Left cardiac atrium (tissue), 4 donors: Measurements from ENCODE around the gene EMC10. TPM values are rescaled to one million over a fixed set of nuclear protein-coding genes. Genes with fewer than 3 reads are reported as not detected.
"Not testable (repeated sequence)": the region's sequence is repeated elsewhere in the genome, so short reads cannot be mapped to it uniquely, and the experiment has no call there.

Experiments used
- ATAC-seq, 2 donors: fragments of 200-7000 bp; cut with Tn5 transposase; one replicate each; pipeline ENCODE4 v1.9.1; 2020; ENCODE audit warnings: mild to moderate bottlenecking in 2 of 2, moderate library complexity in 2 of 2
- DNase-seq: peaks from one replicate; pipeline ENCODE4 v3.0.0-alpha.2; 2020
- intact Hi-C, 2 donors: fragments of 100-400 bp; cut with DNase I; formaldehyde crosslinking; loops; one replicate each; pipeline versions ENCODE4 v1.14.1 to v1.15.1; 2022 to 2023
- total RNA-seq, 2 donors: library from RNA; stranded (reverse); fragmentation: NEBNext Ultra II Directional; extraction: Animal tissue kit (Norgen Biotek cat#: 25700); gene quantifications; one replicate each; pipeline ENCODE4 v1.2.1, GENCODE V29; 2021
- donor health status: DM: no; HTN: yes; CAD: no.
- donor health status: DM: no; HTN: yes; CAD: no; lungs with severe emphysema.
- donor health status: DM: yes; HTN: yes; CAD: no.
- donor health status: Dilated cardiomyopathy.

The EMC10 gene
- total RNA-seq, 2 donors from 2014 or later: 82.3 to 96.9 TPM

- DNase-seq, intact Hi-C loops, ATAC-seq: not testable (repeated sequence)
These were observed 3.0 kb upstream of the EMC10 start for GRCh38 chr19:50473336-50473735.

DNA sequence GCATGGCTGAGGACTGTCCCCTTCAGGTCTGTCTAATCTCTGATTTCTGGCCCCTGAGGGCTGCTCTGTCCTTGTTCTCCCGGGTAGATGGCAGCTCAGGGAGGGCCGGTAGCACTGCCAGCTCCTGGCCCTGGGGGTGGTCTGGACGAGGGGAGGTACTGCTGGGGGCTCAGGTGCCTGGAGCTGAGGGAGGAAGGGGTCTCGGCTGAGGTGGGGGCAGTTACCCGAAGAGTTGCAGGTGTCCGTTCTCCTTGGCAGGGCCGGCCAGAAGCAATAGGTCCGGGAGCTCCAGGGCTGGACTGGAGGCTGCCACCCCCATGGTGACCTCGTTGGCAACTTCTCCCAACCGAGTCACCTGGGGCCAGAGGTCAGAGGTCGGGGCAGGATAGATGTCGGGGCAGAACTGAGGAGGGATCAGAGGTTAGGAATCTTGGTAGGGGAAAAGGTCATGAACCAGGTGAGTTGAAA is 1.2 kb upstream of the EMC10 start:
- ATAC-seq: no peak
- DNase-seq: no peak
- intact Hi-C loops: no loop called here

GRCh38 chr19:50475736-50476223 is 527 bp upstream of the EMC10 start:
- intact Hi-C loops: no loop called here
- DNase-seq: no peak
- ATAC-seq: no peak

- ATAC-seq: no peak
These were observed 566 bp downstream of the EMC10 start for GRCh38 chr19:50476907-50477238.

DNA sequence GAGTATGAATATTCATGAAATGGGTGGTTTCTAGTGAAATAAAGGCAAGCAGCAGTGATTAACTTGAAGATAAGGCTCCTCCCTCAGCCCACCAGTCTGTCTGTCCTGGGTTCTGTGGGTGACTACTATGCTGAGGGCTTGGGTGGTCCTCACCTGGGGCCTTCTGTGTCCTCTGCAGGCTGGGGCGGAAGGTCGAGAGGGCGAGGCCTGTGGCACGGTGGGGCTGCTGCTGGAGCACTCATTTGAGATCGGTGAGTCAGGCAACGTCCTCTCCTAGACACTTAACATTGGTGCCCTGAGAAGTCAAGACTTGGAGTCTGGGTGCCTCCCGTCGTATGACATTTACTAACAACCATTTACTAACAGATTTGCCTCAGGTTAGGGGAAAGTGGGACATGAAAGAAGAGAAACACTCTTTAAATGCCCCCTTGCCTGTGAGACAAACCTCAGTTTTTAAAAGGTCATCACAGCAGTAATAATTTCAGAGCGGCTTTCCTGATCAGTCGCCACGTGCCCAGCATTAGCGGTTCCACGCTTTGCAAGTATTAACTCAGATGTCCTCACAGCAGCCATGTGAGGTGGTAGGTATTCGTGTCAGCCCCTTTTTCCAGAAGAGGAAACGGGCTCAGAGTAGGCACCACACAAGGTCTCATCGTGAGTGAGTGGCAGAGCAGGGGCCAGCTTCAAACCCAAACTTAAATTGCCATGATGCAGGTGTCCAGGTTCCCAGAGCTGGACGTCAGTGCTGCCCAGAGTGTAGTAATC is 1.6 kb downstream of the EMC10 start:
- ATAC-seq (no peak), DNase-seq (no peak)
- intact Hi-C loops: no loop called here

More at GRCh38 chr19:50476907-50477238, 566 bp downstream of the EMC10 start:
- intact Hi-C loops: no loop called here
- no peak for DNase-seq

- DNase-seq (no peak), ATAC-seq (no peak)
- intact Hi-C loops: no loop called here
These were observed 2.8 kb downstream of the EMC10 start for GRCh38 chr19:50478901-50479715.

DNA sequence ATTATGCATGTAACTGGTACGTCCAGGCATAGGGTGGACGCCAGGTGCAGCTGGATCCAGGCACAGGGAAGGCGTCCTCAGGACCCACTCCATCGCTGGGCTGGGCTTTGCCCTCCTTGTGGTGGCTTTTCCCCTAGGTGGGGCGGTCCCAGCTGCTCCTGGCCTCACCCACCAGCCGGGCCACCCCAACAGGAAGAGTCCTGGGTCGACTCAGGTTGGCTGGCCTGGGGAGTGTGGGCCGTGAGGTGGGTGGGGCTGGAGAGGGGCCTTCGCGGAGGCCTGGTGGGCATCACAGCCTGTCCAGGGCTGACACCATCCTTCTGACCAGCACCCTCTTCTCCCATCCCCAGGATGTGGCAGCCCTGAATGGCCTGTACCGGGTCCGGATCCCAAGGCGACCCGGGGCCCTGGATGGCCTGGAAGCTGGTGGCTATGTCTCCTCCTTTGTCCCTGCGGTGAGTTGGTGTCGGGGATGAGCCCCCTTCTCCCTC is 3.5 kb downstream of the EMC10 start:
- no peak for DNase-seq
- no peak for ATAC-seq
- intact Hi-C loops: no loop called here

GRCh38 chr19:50480281-50481111 is 4.2 kb downstream of the EMC10 start:
- DNase-seq (no peak), ATAC-seq (no peak)
- intact Hi-C loops: no loop called here

- intact Hi-C loops: no loop called here
- DNase-seq (no peak), ATAC-seq (no peak)
These were observed 5.2 kb downstream of the EMC10 start for GRCh38 chr19:50481351-50482149.

DNA sequence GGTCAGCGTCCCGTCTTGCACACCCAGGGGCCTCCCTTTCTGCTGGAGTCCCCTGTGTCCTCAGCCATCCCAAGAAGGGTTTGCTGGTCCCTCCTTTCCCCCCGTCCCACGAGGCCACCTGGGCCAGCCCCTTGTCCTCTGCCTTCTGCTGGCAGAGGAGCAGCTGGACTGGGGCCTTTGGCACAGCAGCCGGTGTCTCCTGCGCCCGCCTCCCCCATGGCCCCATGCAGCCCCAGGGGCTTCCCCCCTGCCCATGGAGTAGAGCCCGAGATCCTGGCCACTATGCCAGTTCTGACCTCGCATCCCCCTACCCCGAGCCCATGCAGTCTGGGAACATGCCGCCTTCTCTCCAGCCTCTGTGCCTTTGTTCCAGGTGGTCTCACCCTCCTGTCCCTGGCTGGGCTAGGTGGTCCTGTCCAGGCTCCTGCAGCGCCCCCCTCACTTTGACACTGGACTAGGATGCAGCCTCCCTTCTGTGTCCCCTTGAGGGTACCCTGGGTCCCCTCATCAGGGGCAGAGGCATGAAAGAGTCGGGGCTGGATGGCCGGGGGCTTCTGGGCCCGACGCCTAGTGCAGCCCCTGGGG is 6.1 kb downstream of the EMC10 start:
- intact Hi-C loops: no loop called here
- DNase-seq (no peak), ATAC-seq (no peak)

- intact Hi-C loops: no loop called here
- ATAC-seq (no peak), DNase-seq (no peak)
These were observed 6.6 kb downstream of the EMC10 start for GRCh38 chr19:50482916-50483315.

DNA sequence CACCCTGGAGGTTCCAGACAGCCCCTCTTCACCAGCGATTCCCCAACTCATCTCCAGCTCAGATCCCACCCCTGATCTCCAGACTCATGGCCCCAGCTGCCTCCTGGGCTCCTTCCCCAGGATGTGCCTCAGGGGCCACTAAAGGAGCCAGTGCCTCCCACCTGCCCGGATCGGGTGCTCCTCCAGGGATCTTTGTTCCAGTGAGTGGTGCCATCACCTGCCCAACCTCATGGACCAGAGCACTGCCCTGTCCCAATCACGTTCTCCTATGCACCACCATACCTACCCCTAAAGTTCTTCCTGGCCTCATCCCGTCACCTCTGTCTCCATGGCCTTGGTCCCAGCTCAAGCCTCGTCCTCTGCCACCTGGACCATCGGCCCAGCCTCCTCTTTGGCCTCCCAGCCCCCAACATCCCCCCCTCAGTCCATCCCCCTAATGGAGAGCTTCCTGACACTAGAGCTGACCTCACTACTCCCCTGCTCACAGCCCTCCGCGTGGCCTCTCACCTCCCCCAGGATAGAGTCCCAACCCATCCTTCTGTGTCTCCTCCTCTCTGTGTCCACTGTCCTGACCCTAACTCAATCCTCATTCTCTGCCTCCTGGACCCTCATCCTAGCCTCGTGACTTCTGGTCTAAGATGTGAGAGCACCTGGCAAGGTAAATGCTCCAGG is 9.1 kb downstream of the EMC10 start:
- intact Hi-C loops: no loop called here
- DNase-seq (no peak), ATAC-seq (no peak)

DNA sequence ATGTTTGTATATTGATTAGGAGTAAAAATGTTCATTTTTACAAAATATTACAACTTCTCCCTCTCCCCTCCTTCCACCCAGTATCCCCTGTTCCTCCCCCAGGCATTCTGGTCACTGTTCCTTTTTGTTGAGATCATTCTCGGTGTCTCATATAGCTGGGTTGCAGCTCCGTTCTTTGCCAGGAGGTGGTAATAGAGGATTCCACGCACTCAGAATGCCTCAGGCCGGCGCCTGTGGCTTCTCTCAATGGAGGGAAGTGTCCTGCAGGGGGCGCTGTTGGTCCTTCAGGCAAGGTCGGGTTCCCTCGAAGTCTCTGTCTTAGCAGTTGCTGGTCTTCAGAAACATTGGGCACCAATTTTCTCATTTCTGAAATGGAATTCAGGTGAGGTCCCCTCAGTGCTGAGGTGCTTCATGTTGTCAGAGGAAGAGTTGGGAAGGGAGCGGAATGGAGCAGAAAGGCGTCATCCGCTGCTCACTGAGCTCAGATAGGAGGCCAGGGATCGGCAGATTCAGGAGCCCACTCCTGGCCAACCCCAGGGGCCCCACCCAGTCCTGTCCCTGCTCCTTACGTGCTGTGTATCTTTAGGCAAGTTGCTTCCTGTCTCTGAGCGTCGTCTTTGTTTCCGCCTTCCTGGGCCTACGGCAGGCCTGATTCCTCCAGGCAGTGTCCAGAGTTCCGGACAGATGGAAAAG is 10.7 kb downstream of the EMC10 start:
- intact Hi-C loops: no loop called here
- ATAC-seq (no peak), DNase-seq (no peak)

DNA sequence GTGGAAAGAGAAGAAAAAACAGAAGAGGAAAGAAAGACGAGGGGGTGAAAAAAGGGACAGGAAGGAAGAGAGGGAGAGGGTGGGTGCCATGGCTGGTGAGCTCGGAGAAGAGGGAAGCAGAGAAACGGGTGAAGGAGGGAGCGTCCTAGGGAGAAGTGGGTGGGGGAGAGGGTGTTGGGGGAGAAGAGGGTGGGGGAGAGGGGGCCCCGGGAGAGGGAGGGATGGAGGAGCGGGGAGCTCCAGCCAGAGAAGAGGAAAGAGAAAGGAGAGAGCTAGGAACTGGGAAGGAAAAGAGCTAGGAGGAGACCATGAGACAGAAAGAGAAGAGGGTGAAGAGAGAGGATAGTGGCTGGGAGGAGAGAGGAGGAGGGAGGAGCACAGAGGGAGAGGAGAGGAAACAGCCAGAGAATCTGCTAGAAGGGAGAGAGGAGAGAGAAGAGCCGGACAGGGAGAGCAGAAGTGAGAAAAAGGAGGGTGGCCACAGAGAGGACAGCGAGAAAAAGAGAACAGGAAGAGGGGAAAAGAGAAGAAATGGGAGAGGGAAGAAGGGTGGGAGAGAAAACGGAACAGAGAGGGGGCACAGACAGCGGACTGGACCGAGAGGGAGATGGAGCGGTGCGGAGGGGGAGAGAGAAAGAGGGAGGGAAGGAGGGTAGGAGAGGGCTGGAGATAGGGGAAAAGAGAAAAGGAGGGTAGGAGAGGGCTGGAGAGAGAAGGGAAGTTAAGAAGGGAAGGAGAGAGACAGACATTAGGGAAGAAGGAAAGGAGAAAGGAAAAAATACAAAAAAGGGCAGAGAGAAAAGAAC is 12.3 kb downstream of the EMC10 start:
- DNase-seq (no peak), ATAC-seq (peak in 1 of 2 donors; percentile 19)
- intact Hi-C loops: no loop called here

DNA sequence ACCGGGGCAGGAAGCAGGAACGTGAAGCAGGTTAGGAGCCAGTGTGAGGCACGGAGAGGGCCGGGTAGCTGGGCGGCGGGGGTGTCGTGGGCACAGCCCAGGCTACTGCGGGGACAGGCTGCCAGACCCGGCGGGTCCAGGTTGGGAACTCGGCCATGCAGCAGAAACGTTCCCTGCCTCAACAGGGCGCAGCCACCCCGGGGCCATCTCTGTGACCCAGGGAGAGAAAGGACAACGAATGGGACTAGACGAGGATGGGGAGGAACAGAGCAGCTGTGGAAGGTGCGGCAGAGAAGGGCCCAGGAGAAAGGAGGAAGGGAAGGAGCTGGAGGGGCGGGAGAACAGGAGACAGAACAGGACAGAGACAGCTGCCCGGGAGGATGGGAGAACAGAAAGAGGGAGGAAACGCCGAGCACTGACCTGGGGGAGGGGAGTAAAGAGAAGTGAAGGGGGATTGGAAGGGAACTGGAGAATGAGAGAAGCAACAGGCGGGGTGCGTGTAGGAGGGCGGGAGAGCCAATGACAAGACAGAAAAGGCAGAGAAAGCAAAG is 13.2 kb downstream of the EMC10 start:
- DNase-seq (no peak), ATAC-seq (peak in 1 of 2 donors; percentile 6)
- intact Hi-C loops: no loop called here

DNA sequence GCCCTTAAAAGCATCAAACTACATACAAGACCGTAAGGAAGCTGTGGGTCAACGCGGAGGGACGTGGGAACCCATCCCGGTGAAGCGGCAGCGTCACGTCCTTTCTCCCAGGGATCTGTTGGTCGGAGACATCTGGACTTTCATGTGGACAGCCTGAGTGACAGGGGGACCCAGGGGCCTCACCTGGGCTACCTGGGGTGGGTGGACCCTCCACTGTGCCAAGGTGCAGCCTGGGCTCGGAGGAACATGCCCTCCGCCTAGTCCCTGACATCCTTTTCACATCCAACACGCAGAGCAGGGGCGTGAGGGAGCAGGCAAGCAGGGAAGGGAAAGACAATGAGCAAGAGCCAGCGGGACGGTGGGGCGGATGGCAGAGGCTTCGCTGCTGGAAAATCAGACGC is 14.1 kb downstream of the EMC10 start:
- intact Hi-C loops: no loop called here
- ATAC-seq (no peak), DNase-seq (no peak)
